Heart left ventricle (tissue), 13 donors: ENCODE measurements around the gene SRBD1.

Source experiments
- POLR2A ChIP-seq, 2 donors: fragments of 450-650 bp; IDR thresholded peaks; one replicate each; pipeline ENCODE4 v1.6.1; 2017; ENCODE audit warnings: antibody characterized with exemption in 2 of 2, mild to moderate bottlenecking in 2 of 2, moderate library complexity in 2 of 2
- TF ChIP-seq, protein P1 (sequence below), 12 donors: fragments of 200-600 bp; sonication (generic) in 4 of 12; IDR thresholded peaks; one replicate each; pipeline versions ENCODE4 v1.5.0 to v1.8.0; 2018 to 2022; ENCODE audit warnings: antibody characterized with exemption in 12 of 12, mild to moderate bottlenecking in 5 of 12
- donor health status: ischemic (EF 13 %, LVEDD 7.1; RV severe dilation, severe dysfunction).
- donor health status: DM: no; HTN: yes; CAD: no.
- donor health status: DM: no; HTN: no; CAD: no.
- donor health status: ischemic (EF 25% LVEDD 6.9; RV normal size, moderate dysfunction).
- donor health status: ischemic (EF 25% LVEDD 5.7; RV mildly dilated, moderate dysfunction).
- donor health status: ischemic (EF 35%, LVEDD 5.7; RV mildly dilated, moderate dysfunction).
- donor health status: nonischemic (EF 11% LVEDD 7.7; RV severe dilation, severe dysfunction).
- donor health status: DM: yes; HTN: yes; CAD: no.
- donor health status: PGD.
- donor health status: ischemic (EF 29% LVEDD 5.4; RV normal size, mild dysfunction).
- donor health status: nonischemic (EF 23%, LVEDD 6.1; RV moderate dilation, normal function).

- TF ChIP-seq, protein P1, sequence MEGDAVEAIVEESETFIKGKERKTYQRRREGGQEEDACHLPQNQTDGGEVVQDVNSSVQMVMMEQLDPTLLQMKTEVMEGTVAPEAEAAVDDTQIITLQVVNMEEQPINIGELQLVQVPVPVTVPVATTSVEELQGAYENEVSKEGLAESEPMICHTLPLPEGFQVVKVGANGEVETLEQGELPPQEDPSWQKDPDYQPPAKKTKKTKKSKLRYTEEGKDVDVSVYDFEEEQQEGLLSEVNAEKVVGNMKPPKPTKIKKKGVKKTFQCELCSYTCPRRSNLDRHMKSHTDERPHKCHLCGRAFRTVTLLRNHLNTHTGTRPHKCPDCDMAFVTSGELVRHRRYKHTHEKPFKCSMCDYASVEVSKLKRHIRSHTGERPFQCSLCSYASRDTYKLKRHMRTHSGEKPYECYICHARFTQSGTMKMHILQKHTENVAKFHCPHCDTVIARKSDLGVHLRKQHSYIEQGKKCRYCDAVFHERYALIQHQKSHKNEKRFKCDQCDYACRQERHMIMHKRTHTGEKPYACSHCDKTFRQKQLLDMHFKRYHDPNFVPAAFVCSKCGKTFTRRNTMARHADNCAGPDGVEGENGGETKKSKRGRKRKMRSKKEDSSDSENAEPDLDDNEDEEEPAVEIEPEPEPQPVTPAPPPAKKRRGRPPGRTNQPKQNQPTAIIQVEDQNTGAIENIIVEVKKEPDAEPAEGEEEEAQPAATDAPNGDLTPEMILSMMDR (IDR thresholded peaks at IDR 0.05): no peak
- no peak for TF ChIP-seq POLR2A (IDR thresholded peaks at IDR 0.05)
Measured at GRCh38 chr2:45540942-45541341, 70.1 kb downstream of the SRBD1 start.
